NCI-H2196 treated with DMSO at 0.1 percent for 48 hours (cell line): ENCODE measurements around the gene SKAP2.

Experiments
- DNase-seq: peaks from one replicate; lab custom pipeline; 2025; ENCODE audit not compliant: unreplicated experiment; lab: John Stamatoyannopoulos, UW

SKAP2 gene

DNA sequence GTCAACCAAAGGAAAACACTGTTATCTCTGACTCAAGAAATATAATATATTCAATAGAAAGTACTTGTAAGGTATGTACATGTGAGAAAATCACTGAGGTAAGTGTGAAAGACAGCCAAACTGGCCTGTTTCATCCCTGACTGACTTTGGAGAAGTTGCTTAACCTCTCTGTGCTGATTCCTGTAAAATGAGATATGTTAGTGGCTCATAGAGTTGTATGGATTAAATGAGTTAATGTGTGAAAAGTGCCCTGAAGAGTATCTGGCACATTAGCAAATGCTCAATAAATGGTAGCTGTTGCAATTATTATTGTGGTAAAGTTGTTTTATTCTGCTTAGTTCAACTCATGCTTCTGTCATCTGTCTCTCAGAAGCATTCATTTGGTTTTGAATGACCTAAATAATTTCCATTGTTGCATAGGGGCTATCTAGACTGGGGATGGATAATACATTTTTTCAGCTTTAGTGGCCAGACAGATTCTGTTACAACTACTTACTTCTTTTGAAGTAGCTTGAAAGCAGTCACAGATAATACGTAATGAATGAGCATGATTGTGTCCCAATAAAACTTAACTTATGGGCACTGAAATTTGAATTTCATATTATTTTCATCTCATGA, 84.3 kb downstream of the SKAP2 start:
- no peak for DNase-seq

DNA sequence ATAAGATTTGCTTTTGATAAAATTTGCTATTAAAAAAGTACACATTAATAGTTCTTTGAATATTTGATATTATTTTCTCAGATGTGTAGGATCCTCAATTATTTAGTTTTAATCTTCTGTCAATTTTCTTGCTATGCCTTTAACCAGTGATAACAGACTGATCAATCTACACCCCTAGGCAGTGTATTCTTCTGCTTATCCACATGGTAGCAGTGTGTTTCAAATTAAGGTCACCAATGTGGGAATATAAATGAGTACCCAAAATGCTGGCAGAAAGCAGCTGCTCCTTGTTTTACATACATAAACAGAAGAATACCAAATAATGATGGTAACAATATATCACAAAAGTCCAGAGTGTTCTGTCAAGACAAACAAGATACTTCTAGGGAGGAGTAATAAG, 87.0 kb downstream of the SKAP2 start:
- DNase-seq, result no peak

DNA sequence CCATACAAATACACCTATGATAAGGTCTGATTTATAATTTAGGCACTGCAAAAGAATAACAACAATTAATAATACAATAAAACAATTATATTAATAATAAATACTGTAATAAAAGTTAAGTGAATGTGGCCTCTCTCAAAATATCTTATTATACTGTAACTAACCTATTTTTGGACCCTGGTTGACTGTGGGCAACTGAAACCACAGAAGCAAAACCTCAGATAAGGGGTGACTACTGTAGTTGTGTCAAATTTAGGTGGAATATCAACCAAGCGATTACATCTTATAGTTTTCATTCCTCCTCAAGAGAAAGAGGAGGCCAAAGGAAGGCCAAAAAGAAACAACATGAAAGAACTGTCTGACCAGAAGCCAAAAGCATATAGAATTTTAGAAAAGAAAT, 103.9 kb downstream of the SKAP2 start:
- DNase-seq, result no peak

DNA sequence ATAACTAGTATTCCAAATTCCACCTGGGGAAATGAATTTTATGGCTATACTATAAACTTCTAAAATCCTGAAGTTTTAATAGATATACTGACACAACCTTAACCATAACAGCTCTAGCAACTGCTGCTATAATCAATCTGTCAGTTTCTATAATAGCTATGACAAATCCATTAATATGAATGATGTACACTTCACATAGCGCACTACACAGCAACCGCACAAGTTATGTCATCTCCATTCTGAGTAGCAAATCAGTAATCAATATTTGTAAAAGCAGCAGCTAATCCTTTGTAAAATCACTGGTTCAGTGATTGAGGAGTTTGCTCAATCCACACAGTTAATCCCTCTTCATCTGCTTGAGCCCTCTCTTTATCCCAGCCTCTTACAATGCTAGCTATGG, 105.3 kb downstream of the SKAP2 start:
- no peak for DNase-seq

DNA sequence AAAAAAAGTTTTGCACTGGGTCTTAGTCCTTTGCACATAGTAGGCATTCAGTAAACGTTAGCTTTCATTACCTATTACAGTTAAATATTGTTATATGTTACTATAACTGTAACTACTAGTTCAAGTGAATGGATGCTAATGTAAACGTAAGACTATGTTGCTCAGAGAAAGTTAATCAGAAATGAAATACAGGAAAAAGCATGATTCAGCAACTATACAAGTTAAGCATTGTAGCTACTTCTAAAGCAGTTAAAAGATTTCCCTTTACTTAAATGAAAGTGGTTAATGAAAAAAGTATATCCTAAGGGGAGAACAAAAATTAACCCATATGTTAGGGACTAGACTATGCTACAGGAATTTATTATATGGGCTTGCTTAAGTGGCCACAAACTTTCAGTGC, 121.2 kb downstream of the SKAP2 start:
- no peak for DNase-seq

DNA sequence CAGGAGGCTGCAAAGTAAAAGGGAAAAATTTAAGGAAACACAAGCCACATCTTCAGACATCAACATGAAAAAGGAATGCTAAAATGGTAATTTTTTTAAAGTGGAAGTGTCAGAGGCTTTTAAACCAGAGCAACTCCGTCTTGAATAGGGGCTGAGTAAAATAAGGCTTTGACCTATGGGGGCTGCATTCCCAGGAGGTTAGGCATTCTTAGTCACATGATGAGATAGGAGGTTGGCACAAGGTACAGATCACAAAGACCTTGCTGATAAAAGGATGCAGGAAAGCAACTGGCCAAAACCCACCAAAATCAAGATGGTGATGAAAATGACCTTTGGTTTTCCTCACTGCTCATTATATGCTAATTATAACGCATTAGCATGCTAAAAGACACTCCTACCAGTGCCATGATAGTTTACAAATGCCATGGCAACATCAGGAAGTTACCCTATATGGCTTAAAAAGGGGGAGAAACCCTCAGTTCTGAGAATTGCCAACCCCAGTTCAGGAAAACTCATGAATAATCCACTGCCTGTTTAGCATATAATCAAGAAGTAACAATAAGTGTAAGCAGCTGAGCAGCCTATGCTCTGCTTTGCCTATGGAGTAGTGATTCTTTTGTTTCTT, 128.3 kb downstream of the SKAP2 start:
- no peak for DNase-seq

DNA sequence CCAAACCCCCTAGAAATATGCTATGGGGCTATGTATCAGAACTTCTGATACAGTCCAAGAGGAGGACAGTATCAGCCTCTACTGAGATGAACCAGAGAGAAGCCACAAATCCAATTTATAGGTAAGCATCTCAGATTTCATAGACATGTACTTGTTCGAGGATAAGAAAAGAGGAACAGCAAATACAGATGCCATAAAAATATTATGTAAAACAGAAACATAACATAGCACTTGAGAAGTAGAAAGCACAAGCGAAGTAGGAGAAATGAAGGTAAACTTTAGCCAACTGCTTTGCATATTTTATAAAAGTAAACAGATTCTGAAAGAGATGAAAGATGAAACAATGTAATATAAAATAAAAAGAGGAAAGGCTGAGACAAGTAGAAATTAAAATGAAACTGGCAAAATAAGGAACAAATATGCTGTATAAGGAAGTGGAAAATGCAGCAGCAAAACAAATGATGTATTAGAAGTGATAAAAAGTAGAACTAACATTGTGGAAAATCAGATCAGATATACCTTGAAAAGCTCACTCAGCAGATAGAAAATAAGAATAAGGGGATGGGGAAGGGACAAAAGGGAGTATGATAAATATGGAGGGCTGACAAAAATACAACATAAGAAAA, 135.1 kb downstream of the SKAP2 start:
- no peak for DNase-seq

DNA sequence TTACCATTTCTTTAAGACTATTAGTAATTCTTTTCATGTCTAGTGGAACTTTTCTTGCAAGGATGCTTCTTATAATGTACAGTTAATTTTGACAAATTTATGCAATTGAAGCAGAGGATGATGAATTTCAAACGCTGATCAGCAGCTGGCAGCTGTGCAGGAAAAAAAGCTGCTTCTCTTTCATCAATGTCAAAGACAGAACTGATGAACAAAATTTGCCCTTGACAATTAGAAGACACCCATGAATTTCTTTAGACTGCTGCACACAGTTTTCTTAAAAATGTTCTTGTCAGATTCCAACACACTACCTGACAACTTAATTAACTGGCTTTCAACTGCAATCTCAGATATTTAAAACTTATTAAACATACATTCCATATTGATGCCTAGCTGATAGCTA, 138.3 kb downstream of the SKAP2 start:
- DNase-seq, result no peak

DNA sequence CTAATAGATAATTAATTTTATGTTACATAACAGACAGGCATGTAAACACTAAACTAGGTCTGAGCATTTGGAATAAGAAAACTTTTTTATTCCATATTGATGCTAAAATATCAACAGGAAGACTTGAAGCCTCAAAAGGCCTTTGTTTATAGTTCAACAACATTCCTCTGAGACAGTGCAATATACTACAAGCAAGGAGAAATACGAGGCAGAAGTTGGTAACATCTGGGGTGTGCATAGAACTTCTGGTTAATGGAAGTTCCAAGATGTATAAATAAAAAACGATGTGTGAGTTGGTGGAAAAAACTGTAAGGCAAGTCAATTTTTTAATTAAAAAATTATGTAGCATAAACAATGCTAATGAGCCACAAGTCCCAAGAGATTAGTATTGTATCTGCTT, 139.6 kb downstream of the SKAP2 start:
- no peak for DNase-seq

DNA sequence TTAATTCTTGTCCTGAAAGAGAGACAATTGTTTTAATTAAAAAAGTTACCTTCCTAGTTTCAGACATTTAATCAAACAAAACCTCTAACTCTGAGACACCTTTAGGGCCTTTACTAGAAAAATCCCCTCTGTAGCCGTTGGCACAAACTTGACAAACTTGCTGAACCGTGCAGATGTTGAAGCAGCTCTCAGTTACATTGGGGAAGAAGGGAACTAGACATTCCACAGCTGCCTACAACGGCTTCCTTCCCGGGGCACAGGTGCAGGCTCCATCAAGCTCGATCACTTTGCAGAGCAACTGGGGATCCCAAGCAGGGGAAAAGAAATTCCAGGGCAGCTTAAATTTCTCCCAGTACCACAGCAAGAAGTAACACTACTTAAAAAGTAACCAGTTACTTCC, 141.3 kb downstream of the SKAP2 start:
- DNase-seq, result no peak

DNA sequence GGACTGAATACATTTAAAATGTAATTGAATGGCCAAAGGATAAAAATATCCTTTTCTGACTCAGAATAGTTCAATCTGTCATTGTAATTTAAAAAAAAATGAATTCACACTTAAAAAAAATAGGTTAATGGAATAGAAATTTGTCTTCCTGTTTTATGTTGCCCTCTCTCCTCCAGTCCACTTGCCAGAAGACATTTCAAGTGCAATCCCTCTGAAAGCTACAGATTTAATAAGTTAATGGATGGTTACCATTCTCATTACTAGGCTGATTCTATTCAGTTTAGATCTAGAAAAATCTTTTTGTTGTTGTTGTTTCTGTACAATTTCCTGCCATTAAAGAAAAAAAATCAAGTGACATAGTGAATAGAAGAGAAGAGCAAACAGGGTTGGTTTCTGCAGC, 142.9 kb downstream of the SKAP2 start:
- DNase-seq, result no peak

DNA sequence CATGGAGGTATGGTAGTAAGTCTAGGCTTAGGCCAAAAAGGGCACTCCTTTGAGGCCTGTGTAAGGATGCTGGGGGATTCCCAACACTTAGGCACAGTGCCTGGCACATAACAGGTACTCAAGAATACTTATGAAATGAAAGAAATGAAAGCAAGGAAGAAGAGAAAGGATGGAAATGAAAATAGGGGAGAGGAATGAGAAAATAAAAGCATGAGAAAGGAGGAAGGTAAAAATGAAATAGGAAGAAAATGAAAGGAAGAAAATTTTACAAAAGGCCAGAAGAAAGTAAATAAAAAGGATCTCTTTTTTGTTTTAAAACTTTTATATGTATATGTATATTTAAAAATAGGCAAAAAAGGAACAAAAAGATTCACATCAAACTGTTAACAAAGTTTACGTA, 146.3 kb downstream of the SKAP2 start:
- no peak for DNase-seq

DNA sequence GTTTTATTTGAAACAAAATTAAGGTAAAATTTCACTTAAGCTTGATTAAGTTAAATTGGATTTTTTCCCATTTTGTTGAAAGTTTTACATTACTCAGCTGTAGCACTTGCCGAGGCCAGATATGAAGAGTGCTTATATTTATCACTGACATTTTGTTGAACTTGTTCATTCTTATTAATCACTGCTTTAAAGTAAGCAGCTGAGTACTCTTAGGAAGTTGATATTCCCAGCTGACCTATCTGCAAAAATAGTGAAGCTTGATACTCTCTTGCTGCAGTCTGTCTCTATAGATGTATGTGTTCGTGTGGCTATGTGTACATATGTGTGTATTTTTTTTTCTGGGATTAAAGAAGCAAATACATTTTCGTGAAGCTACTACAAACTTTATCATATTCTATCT, 150.0 kb downstream of the SKAP2 start:
- DNase-seq, result no peak

DNA sequence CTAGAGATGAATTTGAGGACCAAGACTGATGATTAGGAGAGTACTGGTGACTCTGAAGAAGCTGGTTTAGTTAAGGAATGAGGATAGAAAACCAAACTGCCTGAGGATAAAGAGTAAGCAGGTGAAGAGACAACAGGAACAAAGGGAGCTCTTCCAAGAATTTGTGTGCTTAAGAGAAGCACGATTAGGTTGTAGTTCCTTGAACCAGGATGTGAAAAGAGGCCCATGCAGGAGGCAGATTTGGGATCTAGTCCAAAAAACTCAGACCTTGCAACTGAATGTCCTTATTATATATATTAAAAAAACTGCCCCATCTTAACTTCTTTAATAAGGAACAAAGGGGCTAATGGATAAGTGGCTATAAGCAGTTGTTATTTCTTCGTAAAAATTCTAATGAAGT, 150.4 kb downstream of the SKAP2 start:
- no peak for DNase-seq

DNA sequence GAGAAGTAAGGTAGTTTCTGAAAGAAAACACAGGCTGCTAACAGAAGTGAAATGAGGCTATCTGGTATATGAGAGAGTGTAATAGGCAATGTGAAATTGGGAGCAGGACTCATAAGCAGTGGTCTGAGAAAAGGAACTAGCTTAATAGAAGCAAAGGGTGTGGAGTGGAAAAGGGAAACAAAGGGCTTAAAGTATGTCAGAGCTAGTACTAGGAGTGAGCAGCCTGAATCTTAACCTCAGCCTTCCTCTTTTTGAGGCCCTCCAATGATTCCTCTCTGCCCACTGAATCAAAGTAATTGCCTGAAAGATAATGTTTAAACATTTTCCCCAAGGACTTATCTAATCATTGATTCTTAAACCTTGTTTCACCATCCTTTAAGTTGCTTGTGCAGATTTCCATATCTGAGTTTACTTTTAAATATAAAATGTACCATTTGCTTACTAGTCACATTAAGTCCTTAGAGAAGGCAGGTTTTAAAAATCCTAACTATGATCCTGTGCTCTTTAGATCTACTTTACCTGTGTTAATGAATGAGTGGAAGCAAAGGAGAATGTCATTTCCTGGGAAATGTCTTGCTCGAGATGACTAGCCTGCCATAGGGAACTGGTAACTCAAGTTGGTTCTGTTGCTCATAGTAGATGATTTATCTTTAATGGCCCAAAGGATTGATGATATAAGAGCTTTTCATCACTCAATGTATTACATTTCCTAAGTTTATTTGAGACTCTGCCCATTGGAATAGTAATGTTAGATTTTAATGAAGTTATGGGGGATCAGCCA, 155.0 kb downstream of the SKAP2 start:
- no peak for DNase-seq

DNA sequence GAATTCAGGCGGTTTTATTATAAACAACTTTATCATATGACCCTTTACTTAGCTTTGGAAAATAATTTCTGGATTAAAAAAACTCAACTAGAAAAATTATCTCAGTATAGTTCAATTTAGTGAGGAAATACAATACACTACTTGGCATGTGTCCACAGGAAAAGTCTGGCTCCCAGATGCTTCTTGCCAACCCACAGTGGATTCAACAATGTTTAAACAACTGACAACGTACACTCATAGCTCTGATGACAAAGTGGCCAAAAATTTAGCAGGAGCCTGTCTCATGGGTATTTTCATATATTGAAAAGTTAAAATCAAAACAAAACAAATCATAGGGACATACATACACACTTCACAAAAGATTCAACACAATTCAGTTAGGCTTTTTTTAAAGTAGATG, 158.8 kb downstream of the SKAP2 start:
- DNase-seq, result peak; percentile 41

DNA sequence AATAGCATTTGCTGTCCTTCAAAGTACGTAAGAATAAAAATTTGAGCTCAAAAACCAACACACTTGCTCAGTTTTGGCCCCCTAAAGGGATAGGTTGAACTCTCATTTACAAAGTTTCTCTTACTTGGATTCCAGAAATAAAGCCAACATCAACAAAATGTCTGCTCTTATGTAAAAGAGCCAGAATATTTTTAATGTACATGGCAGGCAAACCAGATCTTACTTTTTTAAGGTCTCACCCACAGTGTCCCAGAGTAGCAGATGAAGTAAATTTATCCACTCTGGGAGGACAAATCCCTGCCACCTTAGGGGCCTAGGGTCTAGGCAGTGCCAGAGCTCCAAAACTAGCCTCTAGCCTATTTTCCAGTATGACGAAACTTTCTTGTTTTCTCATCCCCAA, 159.6 kb downstream of the SKAP2 start:
- no peak for DNase-seq

DNA sequence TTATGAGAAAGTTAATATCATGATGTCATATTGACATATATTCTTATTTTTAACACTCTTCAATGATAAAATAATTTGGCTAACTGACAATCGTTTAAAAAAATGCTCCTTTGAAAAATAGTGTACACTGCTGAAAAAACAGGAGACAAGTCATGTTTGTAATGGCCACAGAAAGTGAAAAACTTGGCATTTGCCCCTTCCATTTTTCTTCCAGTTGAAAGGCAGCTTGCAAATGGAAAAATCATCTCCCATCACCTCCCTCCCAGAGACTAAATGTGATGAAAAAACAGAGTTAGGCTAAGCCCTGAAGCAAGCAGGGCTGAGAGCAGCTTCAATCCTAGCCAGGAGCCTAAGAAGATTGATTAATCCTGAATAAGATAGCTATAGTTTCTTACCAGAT, 160.4 kb downstream of the SKAP2 start:
- no peak for DNase-seq

DNA sequence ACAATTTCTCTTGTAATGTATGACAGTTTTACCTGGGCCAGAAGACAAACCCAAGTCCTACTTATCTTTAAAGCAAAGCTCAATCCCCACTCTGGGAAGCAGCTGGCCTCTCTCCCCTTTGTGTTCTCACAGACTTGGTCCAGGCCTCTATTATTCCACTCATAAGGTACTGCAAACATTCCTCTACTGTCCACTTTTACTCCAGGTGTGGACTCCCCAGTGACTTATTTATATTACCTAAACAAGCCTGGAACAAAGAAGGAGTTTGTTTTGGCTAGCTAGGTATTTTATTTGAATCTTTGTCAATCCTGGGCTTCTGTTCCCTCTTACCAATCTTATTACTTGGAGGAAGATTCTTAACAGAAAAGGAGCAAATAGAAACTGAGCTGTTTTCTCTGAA, 163.5 kb downstream of the SKAP2 start:
- no peak for DNase-seq

DNA sequence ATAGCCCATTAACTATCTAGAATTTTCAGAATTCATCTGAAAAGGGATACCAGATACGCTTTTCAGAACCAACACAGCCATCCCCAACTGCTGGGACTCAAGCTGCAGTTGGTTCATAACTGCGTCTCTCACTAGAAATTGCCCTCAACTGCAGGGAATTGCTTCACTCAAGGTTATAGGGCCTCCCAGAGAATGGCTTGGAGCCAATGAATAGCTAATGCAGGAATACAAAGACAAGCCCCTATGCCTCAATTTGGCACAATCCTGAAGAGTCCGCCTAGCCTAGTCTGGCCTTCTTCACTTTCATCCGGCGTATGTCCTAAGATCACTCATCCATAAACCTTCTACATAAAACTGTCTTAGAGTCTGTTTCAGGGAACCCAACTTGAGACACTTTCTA, 164.0 kb downstream of the SKAP2 start:
- no peak for DNase-seq

DNA sequence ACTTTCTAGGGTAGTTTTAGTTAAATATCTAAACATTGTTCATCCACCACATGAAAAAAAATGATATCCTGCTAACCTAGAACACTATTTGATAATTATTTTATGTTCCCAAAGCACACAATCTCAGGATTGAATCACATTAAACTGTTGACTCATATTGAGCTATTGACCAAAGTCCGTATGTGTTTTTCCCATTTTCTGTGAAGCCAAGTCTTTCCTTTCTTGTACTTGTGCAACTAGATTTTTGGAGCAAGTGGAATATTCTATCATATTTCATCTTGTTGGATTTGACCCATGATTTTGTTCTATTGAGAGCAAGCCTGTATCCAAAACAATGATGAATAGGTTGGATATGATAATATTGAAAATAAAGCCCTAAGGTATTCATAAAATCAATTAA, 164.6 kb downstream of the SKAP2 start:
- no peak for DNase-seq

DNA sequence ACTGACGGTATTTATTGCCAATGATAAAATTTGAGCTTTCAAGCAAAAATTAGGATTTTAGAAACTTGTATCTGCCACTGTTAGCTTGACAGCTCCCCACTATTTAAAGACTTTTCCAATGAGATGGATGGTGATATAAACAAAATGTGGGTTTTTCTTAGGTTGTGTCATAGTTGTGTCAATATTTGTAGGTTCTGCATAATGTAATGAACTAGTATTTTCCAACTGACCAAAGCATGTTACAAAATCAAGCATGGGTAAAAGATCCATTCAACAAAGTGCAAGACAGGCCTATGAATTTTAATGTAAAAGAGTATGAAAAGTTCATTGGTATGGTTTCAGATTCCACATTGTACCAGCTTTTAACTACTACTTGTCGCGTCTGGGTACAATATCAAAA, 165.6 kb downstream of the SKAP2 start:
- no peak for DNase-seq
